Spleen (tissue), 7 donors: ENCODE results near the gene SRGAP1.

Source experiments
- POLR2A ChIP-seq, 3 donors: fragments of 450-650 bp; IDR thresholded peaks; one replicate each; pipeline ENCODE4 v1.5.1; 2017; ENCODE audit warnings: antibody characterized with exemption in 3 of 3, mild to moderate bottlenecking in 1 of 3
- TF ChIP-seq, protein P1 (sequence below), 11 experiments: fragments of 200-600 bp in 7 of 11; fragments of 450-650 bp in 4 of 11; sonication (generic) in 4 of 11; IDR thresholded peaks in 8 of 11; conservative IDR thresholded peaks in 3 of 11; 1 replicate in 7 of 11; 2 replicates in 4 of 11; pipeline versions ENCODE4 v1.4.0 to v1.8.0; 2016 to 2021; ENCODE audit warnings: antibody characterized with exemption in 11 of 11, inconsistent platforms in 4 of 11, mild to moderate bottlenecking in 1 of 11
- donor health status: DM: no; HTN: no; CAD: no; lungs with moderate emphysema.
- donor health status: DM: no; HTN: no; CAD: no.
- donor health status: DM: no; HTN: no; CAD: no.

DNA sequence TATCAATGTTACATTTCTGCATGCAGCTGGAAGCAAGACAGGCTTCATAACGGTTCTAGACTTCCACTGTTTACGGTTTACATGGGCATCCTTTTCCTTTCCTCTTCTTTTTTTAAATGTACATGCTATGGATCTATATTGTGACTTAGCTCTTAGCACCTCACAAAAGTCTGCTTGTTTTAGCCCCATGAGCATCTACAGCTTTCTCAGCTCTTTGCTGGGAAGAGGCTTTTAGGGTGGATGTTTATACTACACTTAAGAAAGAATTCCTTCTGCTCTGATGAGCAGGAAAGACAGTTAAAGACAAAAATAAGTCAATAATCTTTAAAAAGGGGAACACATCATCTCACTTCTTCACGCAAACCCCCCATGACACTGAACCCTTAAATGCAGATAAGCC lies 326.2 kb downstream of the SRGAP1 start:
- TF ChIP-seq POLR2A (IDR thresholded peaks at IDR 0.05), result no peak
- TF ChIP-seq, protein P1, sequence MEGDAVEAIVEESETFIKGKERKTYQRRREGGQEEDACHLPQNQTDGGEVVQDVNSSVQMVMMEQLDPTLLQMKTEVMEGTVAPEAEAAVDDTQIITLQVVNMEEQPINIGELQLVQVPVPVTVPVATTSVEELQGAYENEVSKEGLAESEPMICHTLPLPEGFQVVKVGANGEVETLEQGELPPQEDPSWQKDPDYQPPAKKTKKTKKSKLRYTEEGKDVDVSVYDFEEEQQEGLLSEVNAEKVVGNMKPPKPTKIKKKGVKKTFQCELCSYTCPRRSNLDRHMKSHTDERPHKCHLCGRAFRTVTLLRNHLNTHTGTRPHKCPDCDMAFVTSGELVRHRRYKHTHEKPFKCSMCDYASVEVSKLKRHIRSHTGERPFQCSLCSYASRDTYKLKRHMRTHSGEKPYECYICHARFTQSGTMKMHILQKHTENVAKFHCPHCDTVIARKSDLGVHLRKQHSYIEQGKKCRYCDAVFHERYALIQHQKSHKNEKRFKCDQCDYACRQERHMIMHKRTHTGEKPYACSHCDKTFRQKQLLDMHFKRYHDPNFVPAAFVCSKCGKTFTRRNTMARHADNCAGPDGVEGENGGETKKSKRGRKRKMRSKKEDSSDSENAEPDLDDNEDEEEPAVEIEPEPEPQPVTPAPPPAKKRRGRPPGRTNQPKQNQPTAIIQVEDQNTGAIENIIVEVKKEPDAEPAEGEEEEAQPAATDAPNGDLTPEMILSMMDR (IDR thresholded peaks at IDR 0.05 in 8 of 11, conservative IDR thresholded peaks at IDR 0.05 in 3 of 11), result no peak
